GM12878 (cell line): ENCODE data around the gene PROM1. TPM values are rescaled to one million over a fixed set of nuclear protein-coding genes. Genes with fewer than 3 reads are reported as not detected.

Experiments
- ATAC-seq: fragments of 200-7000 bp; cut with Tn5 transposase; 3 replicates; pipeline ENCODE4 v1.9.1; 2020; ENCODE audit warnings: mild to moderate bottlenecking, moderate library complexity
- BruUV-seq: library from RNA; stranded (reverse); fragments of 400-500 nt; replicated peaks from 2 replicates; lab custom pipeline; 2021; lab: Mats Ljungman, UMichigan
- CTCF ChIA-PET: fragments of 300-600 bp; sonication (Branson Sonifier 250); formaldehyde crosslinking; extraction: SDS; loops from one replicate; lab custom pipeline; 2021; ENCODE audit warnings: inconsistent platforms; lab: Yijun Ruan, JAX
- POLR2A ChIA-PET: fragments of 350-600 bp; formaldehyde crosslinking; extraction: SDS; loops from one replicate; lab custom pipeline; 2021; ENCODE audit warnings: inconsistent platforms; lab: Charles Lee
- RAD21 ChIA-PET: fragments of 300-600 bp; sonication (Branson Sonifier 250); formaldehyde crosslinking; loops from one replicate; lab custom pipeline; 2023; ENCODE audit warnings: antibody characterized with exemption; ENCODE audit not compliant: unreplicated experiment; lab: Charles Lee
- SMC1A ChIA-PET: fragments of 300-600 bp; sonication (Branson Sonifier 250); formaldehyde crosslinking; loops from one replicate; lab custom pipeline; 2023; ENCODE audit not compliant: unreplicated experiment, uncharacterized antibody; lab: Charles Lee
- DNase-seq: peaks from one replicate; pipeline ENCODE4 v3.0.0-alpha.2; 2011; ENCODE audit warnings: low read depth, low spot score
- FAIRE-seq: peaks from 3 replicates; lab custom pipeline; 2011; peaks lifted over from hg19 to GRCh38; lab: Jason Lieb, UNC
- H2AFZ ChIP-seq: 2 replicates; pipeline ENCODE4 v1.6.0; 2011; ENCODE audit warnings: low read depth, low read length, control low read depth; ENCODE audit not compliant: control insufficient read depth
- H3K27ac ChIP-seq: 2 replicates; pipeline ENCODE4 v1.5.1; 2011; ENCODE audit warnings: control low read depth; ENCODE audit not compliant: control insufficient read depth, insufficient read depth
- H3K27me3 ChIP-seq, 2 experiments: replicated peaks in 1 of 2; 2 replicates each; pipeline versions ENCODE4 v1.6.0 to v1.6.1; 2011; ENCODE audit warnings: low read length in 1 of 2; ENCODE audit not compliant: control insufficient read depth in 2 of 2, insufficient read depth in 2 of 2
- H3K36me3 ChIP-seq, 2 experiments: 2 replicates each; pipeline ENCODE4 v1.5.1; 2011; ENCODE audit warnings: low read length in 1 of 2; ENCODE audit not compliant: control insufficient read depth in 2 of 2, insufficient read depth in 2 of 2
- H3K4me1 ChIP-seq: 2 replicates; pipeline ENCODE4 v1.6.1; 2011; ENCODE audit warnings: mild to moderate bottlenecking, low read length, moderate library complexity, mixed read lengths; ENCODE audit not compliant: control insufficient read depth, insufficient read depth
- H3K4me2 ChIP-seq: 2 replicates; pipeline ENCODE4 v1.6.0; 2011; ENCODE audit warnings: control low read depth; ENCODE audit not compliant: control insufficient read depth, insufficient read depth
- H3K4me3 ChIP-seq: fragments of 200-600 bp; sonication (generic); 2 replicates; pipeline ENCODE4 v1.5.1; 2016
- H3K79me2 ChIP-seq: 2 replicates; pipeline ENCODE4 v1.6.0; 2011; ENCODE audit warnings: low read length; ENCODE audit not compliant: control insufficient read depth, insufficient read depth
- H3K9ac ChIP-seq: 2 replicates; pipeline ENCODE4 v1.8.0; 2011; ENCODE audit warnings: low read length, control low read depth, mixed read lengths; ENCODE audit not compliant: control insufficient read depth, insufficient read depth
- H3K9me3 ChIP-seq: replicated peaks from 3 replicates; pipeline ENCODE4 v1.5.1; 2011; ENCODE audit warnings: mild to moderate bottlenecking, low read length; ENCODE audit not compliant: control insufficient read depth, insufficient read depth
- H4K20me1 ChIP-seq: 2 replicates; pipeline ENCODE4 v1.6.0; 2011; ENCODE audit not compliant: control insufficient read depth, insufficient read depth
- EZH2 ChIP-seq: IDR thresholded peaks from 2 replicates; pipeline ENCODE4 v1.6.1; 2012; ENCODE audit warnings: low read depth, mild to moderate bottlenecking, control low read depth, inconsistent platforms, low read length, borderline replicate concordance; ENCODE audit not compliant: control insufficient read depth
- FOS ChIP-seq: IDR thresholded peaks from 3 replicates; pipeline ENCODE4 v1.6.1; 2011; ENCODE audit warnings: borderline replicate concordance; ENCODE audit not compliant: insufficient read length; ENCODE audit errors: extremely low read depth
- JUND ChIP-seq: IDR thresholded peaks from 2 replicates; pipeline ENCODE4 v1.6.1; 2012; ENCODE audit warnings: low read depth, mild to moderate bottlenecking, low read length, improper control_type of control experiment, moderate library complexity
- MTA2 ChIP-seq: fragments of 450-650 bp; IDR thresholded peaks from 2 replicates; pipeline ENCODE4 v1.6.1; 2016; ENCODE audit warnings: low read depth, mild to moderate bottlenecking, moderate library complexity
- MXI1 ChIP-seq: fragments of 150-350 bp; IDR thresholded peaks from 2 replicates; pipeline ENCODE4 v1.6.1; 2011; ENCODE audit warnings: low read depth, mild to moderate bottlenecking, inconsistent platforms, low read length, improper control_type of control experiment
- NR2F1 ChIP-seq: fragments of 450-650 bp; conservative IDR thresholded peaks from 2 replicates; pipeline ENCODE4 v1.6.1; 2017; ENCODE audit warnings: mild to moderate bottlenecking
- PAX5 ChIP-seq: IDR thresholded peaks from 2 replicates; pipeline ENCODE4 v1.6.1; 2011; ENCODE audit warnings: low read depth, low read length, borderline replicate concordance
- RAD51 ChIP-seq: fragments of 450-650 bp; IDR thresholded peaks from 2 replicates; pipeline ENCODE4 v1.6.1; 2016; ENCODE audit warnings: moderate library complexity, mild to moderate bottlenecking, inconsistent platforms
- RCOR1 ChIP-seq: conservative IDR thresholded peaks from 2 replicates; pipeline ENCODE4 v1.6.1; 2012; ENCODE audit warnings: low read depth, low read length, improper control_type of control experiment
- SMAD1 ChIP-seq: fragments of 450-650 bp; IDR thresholded peaks from 2 replicates; pipeline ENCODE4 v1.6.1; 2018; ENCODE audit warnings: mild to moderate bottlenecking, low read depth; ENCODE audit not compliant: partially characterized antibody
- STAT1 ChIP-seq: fragments of 450-650 bp; conservative IDR thresholded peaks from 2 replicates; pipeline ENCODE4 v1.6.1; 2014; ENCODE audit warnings: antibody characterized with exemption, mild to moderate bottlenecking
- TARDBP ChIP-seq: IDR thresholded peaks from 2 replicates; pipeline ENCODE4 v1.6.1; 2016; ENCODE audit warnings: borderline replicate concordance
- WRNIP1 ChIP-seq: IDR thresholded peaks from 2 replicates; pipeline ENCODE4 v1.6.1; 2011; ENCODE audit warnings: low read depth, low read length, improper control_type of control experiment, borderline replicate concordance
- YBX1 ChIP-seq: fragments of 450-650 bp; IDR thresholded peaks from 2 replicates; pipeline ENCODE4 v1.6.1; 2016; ENCODE audit warnings: antibody characterized with exemption
- ZNF24 ChIP-seq: fragments of 450-650 bp; IDR thresholded peaks from 2 replicates; pipeline ENCODE4 v1.6.1; 2017; ENCODE audit warnings: antibody characterized with exemption, mild to moderate bottlenecking
- ZNF592 ChIP-seq: fragments of 450-650 bp; IDR thresholded peaks from 2 replicates; pipeline ENCODE4 v1.6.1; 2017; ENCODE audit warnings: mild to moderate bottlenecking, moderate library complexity
- ZNF622 ChIP-seq: fragments of 450-650 bp; IDR thresholded peaks from 2 replicates; pipeline ENCODE4 v1.6.1; 2017; ENCODE audit warnings: mild to moderate bottlenecking, inconsistent platforms
- WGBS: methylation state at CpG from one replicate; pipeline ENCODE4 v1.1.6; 2016; ENCODE audit warnings: low lambda C conversion rate; ENCODE audit not compliant: insufficient replicate concordance, insufficient coverage; ENCODE audit errors: missing lambda C conversion rate; 5-methylcytosine and 5-hydroxymethylcytosine counted together
- in situ Hi-C: fragments of 300-500 bp; cut with MboI; formaldehyde crosslinking; loops from 9 replicates; pipeline ENCODE4 v1.14.3; 2018; ENCODE audit warnings: mixed read lengths
- intact Hi-C: fragments of 100-400 bp; cut with micrococcal nuclease; formaldehyde crosslinking; loops from one replicate; pipeline ENCODE4 v1.14.2; 2022; ENCODE audit not compliant: unreplicated experiment
- polyA plus RNA-seq, 11 experiments: library from polyadenylated mRNA; depleted of rRNA in 4 of 11; unstranded in 6 of 11; stranded (reverse) in 5 of 11; fragments of >200 nt; fragmentation: Nextera tagmentation in 4 of 11; fragmentation: Illumina TruSeq in 1 of 11; extraction: Ambion mirVana in 4 of 11; extraction: Trizol in 1 of 11; gene quantifications; 1 replicate in 1 of 11; 2 replicates in 10 of 11; pipeline versions ENCODE4 v1.2.1 to v1.2.3, GENCODE V29; 2011 to 2016; ENCODE audit warnings: inconsistent platforms in 2 of 11, missing spikeins in 2 of 11, low read depth in 1 of 11
- total RNA-seq, 4 experiments: library from RNA; depleted of rRNA in 3 of 4; stranded (reverse); fragments of >200 nt in 3 of 4; fragmentation: Illumina TruSeq in 1 of 4; extraction: Trizol in 1 of 4; gene quantifications; 2 replicates each; pipeline versions ENCODE4 v1.2.1 to v1.2.3, GENCODE V29; 2013 to 2021
- TF ChIP-seq, protein P1 (sequence below): fragments of 450-650 bp; IDR thresholded peaks from 2 replicates; pipeline ENCODE4 v1.6.1; 2017; ENCODE audit warnings: mild to moderate bottlenecking

The PROM1 gene
- total and polyA plus RNA-seq, 10 of the 15 experiments (the other 5 are each of a cell fraction or from before 2014, with no cell fraction given) = 0.08 to 0.31 (median 0.18) TPM; not detected in 7

DNA sequence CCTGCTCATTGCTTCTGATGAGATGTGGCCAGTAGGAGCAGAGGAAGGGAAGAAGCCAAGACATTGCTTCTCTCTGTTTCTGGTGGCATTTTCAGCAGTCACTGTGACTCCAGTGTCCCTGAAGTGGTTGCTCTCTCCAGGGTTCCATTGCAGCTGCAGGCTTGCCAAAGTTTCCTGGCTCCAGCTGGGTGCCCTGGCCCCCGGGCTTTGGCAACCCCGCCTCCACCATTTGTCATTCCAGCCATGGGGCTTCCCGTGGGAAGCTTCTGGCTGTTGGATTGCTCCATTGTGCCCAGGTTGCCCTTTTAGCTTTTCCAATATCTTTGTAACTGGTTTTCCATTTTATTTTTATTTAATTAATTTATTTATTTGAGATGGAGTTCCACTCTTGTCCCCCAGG, 158.0 kb downstream of the PROM1 start (continued):
- TF ChIP-seq SMAD1 (no peak), JUND (no peak)
- TF ChIP-seq, all 136 proteins: peak for 0

- no peak overlapping the region for H3K27ac ChIP-seq
- in situ Hi-C loops = no loop called here
- 67% methylated on average over 1 of the region's 1 CpG for WGBS
- no peak overlapping the region for H3K9ac ChIP-seq
- H3K4me3 ChIP-seq = no peak overlapping the region
- FAIRE-seq (no peak), DNase-seq (no peak), ATAC-seq (no peak)
- no peaks in the 10 kb centered on the region for H3K79me2 ChIP-seq
- BruUV-seq = no TSS peak
- ChIA-PET RAD21 (no interaction called here), SMC1A (interaction anchor here (1.0 kb wide), 1 partner anchor 116 kb away, joined by 3 read pairs; no protein-coding TSS in a partner anchor), POLR2A (no interaction called here)
- no peaks in the 10 kb centered on the region for H3K36me3 ChIP-seq
- no peaks in the 10 kb centered on the region for H3K9me3 ChIP-seq
- H4K20me1 ChIP-seq = no peaks in the 10 kb centered on the region
- H2AFZ ChIP-seq = no peak overlapping the region
- no peak overlapping the region for H3K4me2 ChIP-seq
- peaks cover 1 to 2% of the 10 kb centered on the region in 2 experiments; a peak in 2 of 4 replicates for H3K27me3 ChIP-seq
- no peaks in the 10 kb centered on the region for H3K4me1 ChIP-seq
- intact Hi-C loops = no loop called here
- TF ChIP-seq RCOR1 (no peak), TARDBP (no peak), NR2F1 (no peak), RAD51 (no peak), WRNIP1 (no peak), EZH2 (no peak), MTA2 (no peak), ZNF592 (no peak), FOS (no peak), MXI1 (no peak), PAX5 (no peak), YBX1 (no peak), STAT1 (no peak), ZNF622 (no peak), ZNF24 (no peak)
- TF ChIP-seq, protein P1, sequence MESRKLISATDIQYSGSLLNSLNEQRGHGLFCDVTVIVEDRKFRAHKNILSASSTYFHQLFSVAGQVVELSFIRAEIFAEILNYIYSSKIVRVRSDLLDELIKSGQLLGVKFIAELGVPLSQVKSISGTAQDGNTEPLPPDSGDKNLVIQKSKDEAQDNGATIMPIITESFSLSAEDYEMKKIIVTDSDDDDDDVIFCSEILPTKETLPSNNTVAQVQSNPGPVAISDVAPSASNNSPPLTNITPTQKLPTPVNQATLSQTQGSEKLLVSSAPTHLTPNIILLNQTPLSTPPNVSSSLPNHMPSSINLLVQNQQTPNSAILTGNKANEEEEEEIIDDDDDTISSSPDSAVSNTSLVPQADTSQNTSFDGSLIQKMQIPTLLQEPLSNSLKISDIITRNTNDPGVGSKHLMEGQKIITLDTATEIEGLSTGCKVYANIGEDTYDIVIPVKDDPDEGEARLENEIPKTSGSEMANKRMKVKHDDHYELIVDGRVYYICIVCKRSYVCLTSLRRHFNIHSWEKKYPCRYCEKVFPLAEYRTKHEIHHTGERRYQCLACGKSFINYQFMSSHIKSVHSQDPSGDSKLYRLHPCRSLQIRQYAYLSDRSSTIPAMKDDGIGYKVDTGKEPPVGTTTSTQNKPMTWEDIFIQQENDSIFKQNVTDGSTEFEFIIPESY = no peak
- TF ChIP-seq, all 136 proteins: peak for 0
- CTCF ChIA-PET = no interaction called here
Measured at GRCh38 chr4:15921592-15921932, 162.3 kb downstream of the PROM1 start.
